ENCODE measurements around the gene AIRE.
"Not testable (repeated sequence)": the region's sequence is repeated elsewhere in the genome, so short reads cannot be mapped to it uniquely, and the experiment has no call there.

The AIRE gene

GRCh38 chr21:44267655-44268142 lies 18.0 kb upstream of the AIRE start:
- DNase-seq, result no peak

- DNase-seq, result no peak
Measured at GRCh38 chr21:44269090-44269489, 16.6 kb upstream of the AIRE start.

- DNase-seq, result no peak
Measured at GRCh38 chr21:44271558-44272283, 14.0 kb upstream of the AIRE start.

GRCh38 chr21:44272284-44272858 lies 13.3 kb upstream of the AIRE start:
- no peak for DNase-seq

- no peak for DNase-seq
Measured at GRCh38 chr21:44273046-44273445, 12.6 kb upstream of the AIRE start.

GRCh38 chr21:44275041-44275440 lies 10.6 kb upstream of the AIRE start:
- no peak for DNase-seq

GRCh38 chr21:44279354-44280260 lies 6.1 kb upstream of the AIRE start:
- no peak for DNase-seq

GRCh38 chr21:44281801-44282200 lies 3.9 kb upstream of the AIRE start:
- no peak for DNase-seq

GRCh38 chr21:44282370-44282769 lies 3.3 kb upstream of the AIRE start:
- DNase-seq, result no peak

- DNase-seq, result not testable (repeated sequence)
Measured at GRCh38 chr21:44283211-44283785, 2.4 kb upstream of the AIRE start.

GRCh38 chr21:44283948-44284347 lies 1.7 kb upstream of the AIRE start:
- peak; percentile 20 for DNase-seq

- peak; percentile 16 for DNase-seq
Measured at GRCh38 chr21:44286086-44286715, 525 bp downstream of the AIRE start.

GRCh38 chr21:44286716-44287632 lies 1.3 kb downstream of the AIRE start:
- peak; percentile 18 for DNase-seq

GRCh38 chr21:44288251-44289110 lies 2.8 kb downstream of the AIRE start:
- peak; percentile 14 for DNase-seq

GRCh38 chr21:44289381-44290010 lies 3.8 kb downstream of the AIRE start:
- no peak for DNase-seq

GRCh38 chr21:44290327-44291077 lies 4.8 kb downstream of the AIRE start:
- DNase-seq, result no peak

GRCh38 chr21:44291078-44291935 lies 5.6 kb downstream of the AIRE start:
- no peak for DNase-seq
